ENCODE data around the gene EFEMP2. TPM values are rescaled to one million over a fixed set of nuclear protein-coding genes. Genes with fewer than 3 reads are reported as not detected.
"Not testable (repeated sequence)": the region's sequence is repeated elsewhere in the genome, so short reads cannot be mapped to it uniquely, and the experiment has no call there.

The EFEMP2 gene
- total RNA-seq, 2 experiments from 2014 or later = 17.1 to 18.0 TPM

DNA sequence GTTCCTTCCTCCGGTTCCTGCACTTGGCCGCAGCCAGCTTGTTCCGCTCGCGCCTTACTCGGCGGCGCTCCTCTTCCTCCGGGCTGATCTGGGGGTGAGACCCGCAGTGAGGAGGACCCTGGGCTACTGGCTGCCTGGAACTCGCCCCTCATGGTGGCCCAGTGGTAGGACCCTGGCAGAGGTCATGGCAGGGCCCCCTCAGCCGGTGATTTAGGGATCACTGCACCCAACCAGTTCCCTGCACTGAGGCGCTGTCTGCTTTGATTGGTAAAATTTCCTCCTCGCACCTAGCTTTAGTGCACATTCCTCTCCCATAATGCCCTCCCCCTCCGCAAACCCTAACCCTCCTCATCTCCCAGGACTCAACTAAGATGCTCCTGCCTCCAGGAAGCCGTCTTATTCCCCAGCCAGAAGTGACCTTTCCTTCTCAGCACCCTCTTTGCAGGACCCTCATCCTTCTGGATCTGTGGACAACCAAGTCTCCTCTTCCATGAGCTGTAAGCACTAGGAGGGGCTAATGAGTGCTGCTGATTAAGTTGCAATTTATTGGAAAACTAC, 21.5 kb upstream of the EFEMP2 start:
- Mint-ChIP-seq H3K4me3 (peak overlapping the region; percentile 94), H3K36me3 (ENCODE audit: low read depth) (peaks cover 46% of the 10 kb centered on the region), H3K27ac (peak overlapping the region; percentile 75), H3K4me1 (ENCODE audit: low read depth) (peaks cover 54% of the 10 kb centered on the region), H3K27me3 (no peaks in the 10 kb centered on the region), H3K9me3 (no peaks in the 10 kb centered on the region)
- ATAC-seq = no peak
- intact Hi-C loops (cut with micrococcal nuclease) = loop anchor here (10.0 kb wide), 1 partner anchor 71 kb away; the partner anchor contains the start of gene SART1
- TF ChIP-seq, protein P1, sequence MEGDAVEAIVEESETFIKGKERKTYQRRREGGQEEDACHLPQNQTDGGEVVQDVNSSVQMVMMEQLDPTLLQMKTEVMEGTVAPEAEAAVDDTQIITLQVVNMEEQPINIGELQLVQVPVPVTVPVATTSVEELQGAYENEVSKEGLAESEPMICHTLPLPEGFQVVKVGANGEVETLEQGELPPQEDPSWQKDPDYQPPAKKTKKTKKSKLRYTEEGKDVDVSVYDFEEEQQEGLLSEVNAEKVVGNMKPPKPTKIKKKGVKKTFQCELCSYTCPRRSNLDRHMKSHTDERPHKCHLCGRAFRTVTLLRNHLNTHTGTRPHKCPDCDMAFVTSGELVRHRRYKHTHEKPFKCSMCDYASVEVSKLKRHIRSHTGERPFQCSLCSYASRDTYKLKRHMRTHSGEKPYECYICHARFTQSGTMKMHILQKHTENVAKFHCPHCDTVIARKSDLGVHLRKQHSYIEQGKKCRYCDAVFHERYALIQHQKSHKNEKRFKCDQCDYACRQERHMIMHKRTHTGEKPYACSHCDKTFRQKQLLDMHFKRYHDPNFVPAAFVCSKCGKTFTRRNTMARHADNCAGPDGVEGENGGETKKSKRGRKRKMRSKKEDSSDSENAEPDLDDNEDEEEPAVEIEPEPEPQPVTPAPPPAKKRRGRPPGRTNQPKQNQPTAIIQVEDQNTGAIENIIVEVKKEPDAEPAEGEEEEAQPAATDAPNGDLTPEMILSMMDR (IDR thresholded peaks at IDR 0.05) = no peak
- peak; percentile 56 for DNase-seq
- POLR2A ChIA-PET = interaction anchor here (0.6 to 28.1 kb wide), 11 partner anchors 18 to 242 kb away, joined by 3 to 560 read pairs (median 4); partner anchors contain the start of genes CFL1, EFEMP2, MUS81 and SART1
- CTCF ChIA-PET = interaction anchor here (0.9 to 7.1 kb wide), 9 partner anchors 9 to 128 kb away, joined by 3 to 50 read pairs (median 4); partner anchors contain the start of gene AP5B1

DNA sequence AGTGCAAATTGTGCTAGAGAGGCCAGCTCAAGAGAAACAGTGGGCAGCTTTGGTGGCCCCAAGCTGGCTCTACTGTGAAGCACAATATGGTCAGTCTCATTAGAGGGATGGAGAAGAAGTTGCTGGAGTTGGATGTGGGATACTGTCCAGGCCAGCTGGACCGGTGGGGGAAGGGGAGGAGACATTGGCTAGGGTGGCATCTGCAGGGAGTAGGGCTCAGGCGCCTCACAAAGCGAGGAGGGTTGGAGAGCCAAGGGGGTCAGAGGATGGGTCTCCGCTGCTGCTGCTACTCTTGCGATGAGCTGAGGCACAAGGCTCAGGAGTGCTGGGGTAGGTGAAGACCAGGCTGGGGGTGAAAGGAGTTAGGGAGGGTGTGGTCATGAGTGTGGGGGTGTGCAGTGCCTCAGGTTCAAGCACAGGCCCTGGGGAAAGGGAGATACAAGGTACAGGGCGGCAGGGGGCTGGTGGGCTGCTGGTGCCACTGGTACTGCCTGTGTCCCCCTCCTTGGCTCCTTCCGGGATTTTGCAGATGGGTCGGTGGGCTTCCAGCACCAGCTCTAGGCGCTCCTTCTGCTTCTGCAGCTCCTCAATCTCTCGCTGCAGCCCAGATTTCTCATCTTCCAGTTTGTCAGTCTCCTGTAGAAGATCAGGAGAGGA, 20.2 kb upstream of the EFEMP2 start:
- peaks cover 55% of the 10 kb centered on the region for H3K4me1 Mint-ChIP-seq (ENCODE audit: low read depth)
- intact Hi-C loops (cut with micrococcal nuclease) = loop anchor here (10.0 kb wide), 1 partner anchor 72 kb away; the partner anchor contains the start of gene SART1
- peak overlapping the region; percentile 75 for H3K27ac Mint-ChIP-seq
- no peaks in the 10 kb centered on the region for H3K9me3 Mint-ChIP-seq
- POLR2A ChIA-PET = interaction anchor here (0.8 to 28.1 kb wide), 9 partner anchors 8 to 73 kb away, joined by 3 to 560 read pairs (median 4); partner anchors contain the start of genes CFL1, EFEMP2, MUS81 and SART1
- H3K4me3 Mint-ChIP-seq = peak overlapping the region; percentile 94
- H3K27me3 Mint-ChIP-seq = no peaks in the 10 kb centered on the region
- CTCF ChIA-PET = interaction anchor here (0.6 to 10.5 kb wide), 11 partner anchors 8 to 225 kb away, joined by 3 to 283 read pairs (median 7); partner anchors contain the start of genes CFL1, EFEMP2, FOSL1 and MUS81
- TF ChIP-seq, protein P1 (IDR thresholded peaks at IDR 0.05) = no peak
- ATAC-seq = no peak
- peak; percentile 32 for DNase-seq
- peaks cover 46% of the 10 kb centered on the region for H3K36me3 Mint-ChIP-seq (ENCODE audit: low read depth)

DNA sequence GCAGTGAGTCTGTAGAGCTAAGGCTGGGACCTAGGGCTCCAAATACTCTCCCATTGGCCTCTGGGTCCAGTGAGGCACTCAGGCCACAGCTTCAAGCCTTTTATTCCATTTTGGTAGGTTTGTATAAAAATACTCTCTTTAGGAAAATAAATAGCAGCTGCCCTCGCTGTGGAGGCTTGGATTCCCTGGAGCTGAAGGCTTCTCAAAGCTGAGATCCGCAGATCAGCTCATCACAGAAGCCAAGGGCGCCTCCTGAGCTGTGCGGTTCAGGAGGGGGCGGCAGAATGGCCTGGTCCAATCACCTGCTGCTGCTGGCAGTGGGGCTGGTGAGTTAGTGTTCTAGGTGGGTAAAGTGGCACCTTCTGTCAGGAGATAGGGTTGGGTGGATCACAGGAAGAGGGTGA, 19.5 kb upstream of the EFEMP2 start:
- peaks cover 42% of the 10 kb centered on the region for H3K36me3 Mint-ChIP-seq (ENCODE audit: low read depth)
- peak overlapping the region; percentile 94 for H3K4me3 Mint-ChIP-seq
- ATAC-seq = peak; percentile 6
- peak overlapping the region; percentile 75 for H3K27ac Mint-ChIP-seq
- peaks cover 55% of the 10 kb centered on the region for H3K4me1 Mint-ChIP-seq (ENCODE audit: low read depth)
- intact Hi-C loops (cut with micrococcal nuclease) = loop anchor here (10.0 kb wide), 1 partner anchor 73 kb away; the partner anchor contains the start of gene SART1
- DNase-seq = peak; percentile 75
- POLR2A ChIA-PET = interaction anchor here (0.9 to 28.1 kb wide), 14 partner anchors 8 to 468 kb away, joined by 3 to 560 read pairs (median 4); partner anchors contain the start of genes CFL1, EFEMP2, FOSL1 and MALAT1
- CTCF ChIA-PET = interaction anchor here (0.6 to 10.5 kb wide), 11 partner anchors 9 to 224 kb away, joined by 3 to 283 read pairs (median 5); partner anchors contain the start of genes CFL1, EFEMP2, FOSL1 and MUS81
- H3K9me3 Mint-ChIP-seq, H3K27me3 Mint-ChIP-seq: not testable (repeated sequence)

DNA sequence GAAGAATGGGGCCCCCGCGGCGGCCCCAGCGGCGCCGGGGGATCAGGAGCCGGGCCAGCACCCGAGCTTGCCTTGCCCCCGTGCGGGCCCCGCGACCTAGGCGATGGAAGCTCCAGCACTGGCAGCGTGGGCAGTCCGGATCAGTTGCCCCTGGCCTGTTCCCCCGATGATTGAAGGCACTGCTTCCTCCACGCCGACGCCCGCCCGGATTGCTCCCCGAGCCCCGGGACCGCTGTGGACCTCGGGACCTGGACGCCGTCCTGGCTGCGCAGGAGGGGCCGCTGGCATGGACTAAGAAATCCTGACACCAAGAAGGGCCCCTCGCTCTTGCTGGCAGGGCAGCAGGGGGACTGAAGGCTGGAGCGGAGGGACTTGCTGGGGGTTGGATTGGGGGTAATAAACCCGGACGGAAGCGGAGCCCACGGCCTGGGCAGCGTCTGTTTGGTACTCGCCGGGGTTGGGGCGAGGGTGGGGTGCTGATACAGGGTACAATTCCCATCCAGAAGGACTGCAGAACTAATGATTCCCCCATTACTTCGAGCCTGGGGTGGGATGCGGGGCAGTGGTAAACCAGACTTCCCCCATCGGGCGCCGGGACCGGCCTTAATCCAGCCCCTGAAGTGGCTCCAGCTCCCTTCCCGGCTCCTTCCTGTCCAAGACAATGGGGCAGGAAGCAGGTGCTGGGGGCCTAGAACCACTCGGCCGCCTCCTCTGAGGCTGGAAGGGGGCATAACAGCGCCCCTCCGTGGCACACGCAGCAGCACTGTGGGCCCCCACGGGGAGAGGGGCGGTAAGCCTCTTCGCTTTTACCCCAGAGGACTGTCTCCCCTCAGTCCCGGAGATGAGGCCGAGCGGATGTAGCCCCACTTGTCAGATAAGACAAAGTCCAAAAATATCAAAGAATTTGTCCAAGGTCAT, 18.9 kb upstream of the EFEMP2 start:
- no peaks in the 10 kb centered on the region for H3K27me3 Mint-ChIP-seq
- H3K9me3 Mint-ChIP-seq = no peaks in the 10 kb centered on the region
- TF ChIP-seq, protein P1 (IDR thresholded peaks at IDR 0.05) = peak; percentile 37
- intact Hi-C loops (cut with micrococcal nuclease) = loop anchor here (10.0 kb wide), 1 partner anchor 73 kb away; the partner anchor contains the start of gene SART1
- DNase-seq (peak; percentile 71), ATAC-seq (peak; percentile 4)
- H3K4me3 Mint-ChIP-seq = peak overlapping the region; percentile 94
- peaks cover 44% of the 10 kb centered on the region for H3K36me3 Mint-ChIP-seq (ENCODE audit: low read depth)
- ChIA-PET CTCF (interaction anchor here (0.8 to 10.5 kb wide), 29 partner anchors 6 to 276 kb away, joined by 3 to 283 read pairs (median 8); partner anchors contain the start of genes AP5B1, C11orf68, CFL1 and CTSW), POLR2A (interaction anchor here (0.6 to 28.1 kb wide), 36 partner anchors 8 to 467 kb away, joined by 3 to 560 read pairs (median 4); partner anchors contain the start of genes C11orf68, CFL1, CTSW and DRAP1)
- peaks cover 55% of the 10 kb centered on the region for H3K4me1 Mint-ChIP-seq (ENCODE audit: low read depth)
- peak overlapping the region; percentile 75 for H3K27ac Mint-ChIP-seq

Measured in activated CD8-positive, alpha-beta T cell treated with anti-CD3 and anti-CD28 coated beads for 36 hours (primary cell).